H1 (cell line): Measurements from ENCODE around the gene GRK5. TPM values are rescaled to one million over a fixed set of nuclear protein-coding genes. Genes with fewer than 3 reads are reported as not detected.

Source experiments
- YY1 ChIP-seq: IDR thresholded peaks from 2 replicates; pipeline ENCODE4 v1.6.1; 2011; ENCODE audit warnings: low read depth, mild to moderate bottlenecking, low read length
- polyA plus RNA-seq, 7 experiments: library from polyadenylated mRNA; depleted of rRNA in 3 of 7; stranded (reverse) in 5 of 7; unstranded in 2 of 7; fragments of >200 nt in 5 of 7; fragments of 200-250 nt in 2 of 7; gene quantifications; 1 replicate in 5 of 7; 2 replicates in 1 of 7; 4 replicates in 1 of 7; pipeline versions ENCODE4 v1.2.1 to v1.2.3, GENCODE V29; 2011 to 2013; ENCODE audit warnings: missing spikeins in 2 of 7, mixed read lengths in 2 of 7
- total RNA-seq: library from RNA; stranded (reverse); fragmentation: NEBNext Ultra II Directional; extraction: Animal tissue kit (Norgen Biotek cat#: 25700); gene quantifications from 2 replicates; pipeline ENCODE4 v1.2.1, GENCODE V29; 2021

GRK5 gene
- total and polyA plus RNA-seq, 2 of the 8 experiments (the other 6 are each of a cell fraction or from before 2014, with no cell fraction given), result 0.54 to 2.5 TPM

GRCh38 chr10:119242186-119242585 lies 34.8 kb downstream of the GRK5 start (continued):
- no peak for TF ChIP-seq YY1
- TF ChIP-seq, all 59 proteins: peak for 0
